ENCODE measurements around the gene FUOM.

Gene FUOM

DNA sequence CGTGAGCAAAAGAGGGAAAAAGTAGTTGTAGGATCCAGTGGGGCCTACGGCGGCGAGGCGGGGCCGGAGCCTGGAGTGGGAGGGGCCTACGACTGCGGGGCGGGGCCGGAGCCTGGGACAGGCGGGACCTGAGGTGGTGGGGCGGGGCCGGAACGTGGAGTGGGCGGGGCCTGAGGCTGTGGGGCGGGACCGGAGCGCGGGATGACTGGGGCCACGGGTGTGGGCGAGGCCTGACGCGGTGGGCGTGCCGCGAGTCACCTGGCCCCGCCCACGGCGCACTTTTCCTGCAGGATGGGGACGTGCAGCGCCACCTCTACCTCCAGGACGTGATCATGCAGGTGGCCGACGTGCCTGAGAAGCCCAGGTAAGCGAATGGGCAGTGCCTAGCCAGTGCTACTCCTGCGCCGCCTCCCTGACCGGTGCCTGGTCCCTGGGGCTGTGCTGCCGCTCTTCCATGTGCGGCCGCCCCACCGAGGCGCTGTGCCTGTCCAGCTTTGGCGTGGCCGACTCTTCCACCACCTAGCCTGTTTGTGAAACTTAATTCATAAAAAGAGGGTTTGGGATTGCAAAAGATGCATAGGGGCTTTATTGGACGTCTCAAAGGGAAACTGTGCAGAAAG lies 48.6 kb downstream of the FUOM start:
- DNase-seq = peak; percentile 44 to 82

DNA sequence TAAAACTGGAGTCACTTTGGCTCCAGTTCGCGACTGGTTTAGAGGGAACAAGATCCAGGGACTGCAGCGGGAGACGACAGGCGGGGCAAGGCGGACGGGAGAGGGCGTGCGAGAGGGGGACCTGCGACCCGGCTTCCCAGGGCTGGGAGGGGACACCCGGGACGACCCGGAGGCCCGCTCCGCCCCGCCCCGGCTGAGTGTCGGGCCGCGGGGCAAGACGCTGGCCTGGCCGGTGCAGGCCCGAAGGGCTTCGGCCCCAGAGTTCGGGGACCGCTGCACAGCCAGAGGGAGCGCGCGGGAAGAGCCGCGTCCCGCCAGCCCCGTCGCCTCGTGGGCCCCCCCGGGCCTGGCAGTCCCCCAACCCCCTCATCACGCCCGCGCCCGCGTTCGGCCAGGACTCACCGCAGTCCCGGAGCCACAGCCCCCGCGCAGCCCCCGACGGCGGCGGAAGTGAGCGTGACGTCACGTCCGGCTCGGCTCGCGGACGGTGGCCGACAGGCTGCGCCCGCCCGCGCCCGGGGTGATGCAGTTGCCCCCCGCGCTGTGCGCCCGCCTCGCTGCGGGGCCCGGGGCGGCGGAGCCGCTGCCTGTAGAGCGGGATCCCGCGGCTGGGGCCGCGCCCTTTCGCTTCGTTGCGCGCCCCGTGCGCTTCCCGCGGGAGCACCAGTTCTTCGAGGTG lies 49.3 kb downstream of the FUOM start, which contains the start of the genes TUBGCP2 and ZNF511:
TSS of gene TUBGCP2 (minus strand) at position 452 of the 679 bp plus-strand sequence. CDS start 5,931 bp downstream, outside the sequence.
TSS of gene ZNF511 (plus strand) at position 494 of the 679 bp plus-strand sequence. CDS start at position 524, 30 bp downstream.
- peak in 1 of 2 experiments; percentile 78 for DNase-seq

GRCh38 chr10:133307776-133308420 lies 49.9 kb downstream of the FUOM start:
- DNase-seq = no peak

DNA sequence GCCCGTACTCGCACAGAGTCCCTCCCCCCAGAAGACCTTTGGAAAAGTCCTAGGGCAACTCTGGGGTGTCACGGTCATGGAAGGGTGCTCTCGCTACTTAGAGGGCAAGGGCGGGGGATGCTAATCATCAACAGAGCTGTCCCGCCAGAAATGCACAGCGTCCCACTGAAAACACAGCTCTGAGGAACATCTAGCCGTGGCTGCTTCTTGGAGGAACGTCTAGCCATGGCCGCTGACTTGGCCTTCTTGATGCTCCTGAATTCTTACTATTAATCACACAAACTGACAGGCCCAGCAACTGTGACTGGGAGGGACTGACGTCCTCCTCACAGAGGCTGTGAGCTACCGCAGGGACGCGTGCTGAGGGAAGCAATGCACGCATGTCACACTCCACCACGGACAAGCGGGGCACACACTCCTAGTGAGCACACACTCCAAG lies 50.9 kb downstream of the FUOM start:
- no peak for DNase-seq

DNA sequence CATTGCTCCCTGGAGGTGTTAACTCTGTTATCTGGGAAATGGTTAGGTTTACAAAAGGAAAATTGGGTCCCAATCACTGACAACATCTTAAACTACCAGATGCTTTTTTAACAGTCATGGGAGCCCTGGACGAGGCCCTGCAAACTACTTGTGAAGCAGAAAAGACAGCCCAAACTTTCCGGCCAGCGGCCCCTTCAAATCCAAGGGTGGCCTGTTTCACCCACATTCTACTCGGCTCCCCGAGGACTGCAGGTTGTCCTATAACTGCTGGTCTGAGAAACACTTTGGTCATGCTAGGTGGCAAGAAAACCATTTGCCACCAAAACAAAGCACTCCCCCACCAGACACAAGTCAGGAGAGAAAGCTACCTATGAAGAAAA lies 51.7 kb downstream of the FUOM start:
- no peak for DNase-seq
